Ovary (tissue), 9 donors: ENCODE results near the gene SEZ6. TPM values are rescaled to one million over a fixed set of nuclear protein-coding genes. Genes with fewer than 3 reads are reported as not detected.
A peak's percentile ranks its signal among the peaks of the same experiment; 100 is the strongest.

Source experiments
- DNase-seq, 5 donors: peaks; one replicate each; pipeline ENCODE4 v3.0.0-alpha.2; 2019 to 2020
- H3K27ac ChIP-seq, 2 donors: fragments of 200-600 bp; one replicate each; pipeline versions ENCODE4 v1.5.1 to v1.8.0; 2019 to 2022
- H3K27me3 ChIP-seq: fragments of 200-600 bp; one replicate; pipeline ENCODE4 v1.8.0; 2022
- H3K36me3 ChIP-seq: fragments of 200-600 bp; sonication (generic); one replicate; pipeline ENCODE4 v1.5.1; 2019
- H3K4me1 ChIP-seq: one replicate; pipeline ENCODE4 v1.8.1; 2013; ENCODE audit warnings: mild to moderate bottlenecking, moderate library complexity; ENCODE audit not compliant: insufficient read depth
- H3K4me3 ChIP-seq: fragments of 200-600 bp; sonication (generic); one replicate; pipeline ENCODE4 v1.5.1; 2017
- H3K9me3 ChIP-seq, 2 donors: fragments of 200-600 bp in 1 of 2; sonication (generic) in 1 of 2; one replicate each; pipeline versions ENCODE4 v1.5.1 to v1.8.1; 2013 to 2019; ENCODE audit warnings: mild to moderate bottlenecking in 1 of 2, moderate library complexity in 1 of 2
- CTCF ChIP-seq, 3 donors: fragments of 450-650 bp in 2 of 3; fragments of 200-600 bp in 1 of 3; IDR thresholded peaks; one replicate each; pipeline versions ENCODE4 v1.5.1 to v1.8.0; 2016 to 2022; ENCODE audit warnings: antibody characterized with exemption in 3 of 3, mild to moderate bottlenecking in 1 of 3
- EP300 ChIP-seq: sonication (generic); formaldehyde crosslinking; IDR thresholded peaks from one replicate; pipeline ENCODE4 v1.6.1; 2017; ENCODE audit warnings: antibody characterized with exemption
- POLR2A ChIP-seq: fragments of 450-650 bp; IDR thresholded peaks from one replicate; pipeline ENCODE4 v1.6.1; 2017; ENCODE audit warnings: antibody characterized with exemption, mild to moderate bottlenecking, moderate library complexity
- WGBS, 3 donors: extraction: QIAGEN DNeasy Blood & Tissue Kit in 1 of 3; methylation state at CpG; one replicate each; pipeline versions ENCODE4 v1.1.5 to v1.1.7; 2013 to 2017; 5-methylcytosine and 5-hydroxymethylcytosine counted together
- intact Hi-C, 4 donors: fragments of 100-400 bp; cut with DNase I; formaldehyde crosslinking; loops; one replicate each; pipeline versions ENCODE4 v1.11.0 to v1.15.1; 2022 to 2023
- polyA plus RNA-seq, 2 donors: library from polyadenylated mRNA; stranded (reverse); fragments of 200-250 nt in 1 of 2; fragments of 350-450 nt in 1 of 2; fragmentation: Illumina TruSeq in 1 of 2; extraction: RNeasy Lipid Tissue Mini Kit (QIAGEN cat#74804) in 1 of 2; gene quantifications; one replicate each; pipeline ENCODE4 v1.2.3, GENCODE V29; 2013 to 2014
- total RNA-seq, 7 donors: library from RNA; depleted of rRNA in 2 of 7; stranded (reverse); fragments of >200 nt in 2 of 7; fragmentation: NEBNext Ultra II Directional in 3 of 7; extraction: Animal tissue kit (Norgen Biotek cat#: 25700) in 3 of 7; gene quantifications; one replicate each; pipeline versions ENCODE4 v1.1.0 to v1.2.4, GENCODE V29; 2016 to 2023
- donor health status: DM: no; HTN: no; CAD: no; lungs with moderate emphysema.
- donor health status: DM: no; HTN: no; CAD: no.
- donor health status: Bipolar disorder and iron deficiency.
- donor health status: DM: yes; HTN: yes; CAD: no.
- donor health status: DM: no; HTN: no; CAD: no.
- donor health status: DM: yes; HTN: yes; CAD: no.

Gene SEZ6
- total and polyA plus RNA-seq, 9 donors = not detected

- Histone ChIP-seq H3K4me3 (no peak overlapping the region), H3K36me3 (no peaks in the 10 kb centered on the region), H3K27me3 (no peaks in the 10 kb centered on the region), H3K27ac (no peak overlapping the region), H3K9me3 (no peaks in the 10 kb centered on the region), H3K4me1 (no peaks in the 10 kb centered on the region)
- 69 to 78% (median 78%) methylated on average over 7 of the region's 7 CpGs for WGBS, 3 donors
- peak in 1 of 5 donors; percentile 13 for DNase-seq
- TF ChIP-seq EP300 (no peak), CTCF (IDR thresholded peaks at IDR 0.05) (no peak), POLR2A (no peak)
- intact Hi-C loops = no loop called here
Measured at GRCh38 chr17:28956112-28956511, 49.7 kb downstream of the SEZ6 start.

GRCh38 chr17:28955408-28955807, 50.4 kb downstream of the SEZ6 start:
- Histone ChIP-seq H3K4me1 (no peaks in the 10 kb centered on the region), H3K27ac (no peak overlapping the region), H3K9me3 (no peaks in the 10 kb centered on the region), H3K4me3 (no peak overlapping the region), H3K27me3 (no peaks in the 10 kb centered on the region), H3K36me3 (no peaks in the 10 kb centered on the region)
- TF ChIP-seq POLR2A = no peak
- no peak for TF ChIP-seq CTCF (IDR thresholded peaks at IDR 0.05)
- no peak for TF ChIP-seq EP300
- intact Hi-C loops = no loop called here
- 93 to 100% (median 95%) methylated on average over 5 of the region's 5 CpGs for WGBS, 3 donors
- DNase-seq = peak in 1 of 5 donors; percentile 38

GRCh38 chr17:28954886-28955285, 50.9 kb downstream of the SEZ6 start:
- DNase-seq = peak in 1 of 5 donors; percentile 29

GRCh38 chr17:28953444-28954118, 52.3 kb downstream of the SEZ6 start:
- peak; percentile 44 to 71 (median 57) for DNase-seq
- no peaks in the 10 kb centered on the region for H3K36me3 ChIP-seq
- no peak overlapping the region for H3K27ac ChIP-seq
- H3K4me3 ChIP-seq = no peak overlapping the region
- intact Hi-C loops = loop anchor here in 2 of 4 donors (5.0 kb wide), 1 partner anchor 616 kb away; the partner anchor contains the start of genes IFT20 (in 2 of the 2) and TNFAIP1 (in 2 of the 2)
- H3K9me3 ChIP-seq = no peaks in the 10 kb centered on the region
- H3K4me1 ChIP-seq = no peaks in the 10 kb centered on the region
- WGBS, 3 donors = 31 to 32% (median 32%) methylated on average over 5 of the region's 5 CpGs
- TF ChIP-seq CTCF (IDR thresholded peaks at IDR 0.05) = peak; percentile 56 to 65 (median 64)
- TF ChIP-seq POLR2A = no peak
- no peaks in the 10 kb centered on the region for H3K27me3 ChIP-seq

More at GRCh38 chr17:28954886-28955285, 50.9 kb downstream of the SEZ6 start:
- Histone ChIP-seq H3K27me3 (no peaks in the 10 kb centered on the region), H3K27ac (no peak overlapping the region), H3K4me3 (no peak overlapping the region), H3K4me1 (no peaks in the 10 kb centered on the region), H3K36me3 (no peaks in the 10 kb centered on the region), H3K9me3 (no peaks in the 10 kb centered on the region)
- TF ChIP-seq EP300 (no peak), POLR2A (no peak), CTCF (IDR thresholded peaks at IDR 0.05) (no peak)
- WGBS, 3 donors = 75 to 85% (median 76%) methylated on average over 2 of the region's 2 CpGs
- intact Hi-C loops = loop anchor here in 2 of 4 donors (5.0 kb wide), 1 partner anchor 618 kb away; the partner anchor contains the start of genes IFT20 (in 2 of the 2) and TNFAIP1 (in 2 of the 2)
